WTC11 (cell line): Measurements from ENCODE around the gene CFAP100. TPM values are rescaled to one million over a fixed set of nuclear protein-coding genes. Genes with fewer than 3 reads are reported as not detected.
A peak's percentile ranks its signal among the peaks of the same experiment; 100 is the strongest.

Source experiments
- ATAC-seq: fragments of 200-7000 bp; cut with Tn5 transposase; 2 replicates; pipeline ENCODE4 v1.10.0; 2021; ENCODE audit warnings: mild to moderate bottlenecking, moderate library complexity
- CTCF ChIA-PET: fragments of 300-600 bp; sonication (Branson Sonifier 250); formaldehyde crosslinking; loops from one replicate; lab custom pipeline; 2021; ENCODE audit warnings: antibody characterized with exemption; lab: Charles Lee
- POLR2A ChIA-PET: fragments of 350-600 bp; sonication (Branson Sonifier 250); formaldehyde crosslinking; loops from one replicate; lab custom pipeline; 2021; ENCODE audit warnings: antibody characterized with exemption; lab: Charles Lee
- DNase-seq: peaks from one replicate; pipeline ENCODE4 v3.0.0; 2021; ENCODE audit warnings: low spot score
- H3K27ac Mint-ChIP-seq: 2 replicates; pipeline ENCODE4 v1.8.0; 2021; ENCODE audit warnings: mixed read lengths
- H3K27me3 Mint-ChIP-seq: 2 replicates; pipeline ENCODE4 v1.8.0; 2021; ENCODE audit warnings: low read depth, mild to moderate bottlenecking, moderate library complexity, mixed read lengths
- H3K36me3 Mint-ChIP-seq: 2 replicates; pipeline ENCODE4 v1.8.0; 2021; ENCODE audit warnings: mixed read lengths
- H3K4me1 Mint-ChIP-seq: 2 replicates; pipeline ENCODE4 v1.8.0; 2022; ENCODE audit warnings: mixed read lengths
- H3K4me3 Mint-ChIP-seq: 2 replicates; pipeline ENCODE4 v1.8.0; 2021; ENCODE audit warnings: mild to moderate bottlenecking, moderate library complexity, mixed read lengths
- H3K9me3 Mint-ChIP-seq: 2 replicates; pipeline ENCODE4 v1.8.0; 2021; ENCODE audit warnings: mixed read lengths
- ATF1 ChIP-seq: sonication (generic); formaldehyde crosslinking; IDR thresholded peaks from 2 replicates; pipeline ENCODE4 v1.8.1; 2023; ENCODE audit warnings: mild to moderate bottlenecking, moderate library complexity, missing genetic modification reagents
- E2F4 ChIP-seq: sonication (generic); formaldehyde crosslinking; IDR thresholded peaks from 2 replicates; pipeline ENCODE4 v1.8.1; 2022; ENCODE audit warnings: low read depth, mild to moderate bottlenecking, moderate library complexity, missing genetic modification reagents, borderline replicate concordance
- ELF4 ChIP-seq: sonication (generic); formaldehyde crosslinking; IDR thresholded peaks from 2 replicates; pipeline ENCODE4 v1.8.1; 2022; ENCODE audit warnings: low read depth, mild to moderate bottlenecking, moderate library complexity, missing genetic modification reagents
- EMX1 ChIP-seq: fragments of 250-450 bp; sonication (Bioruptor Pico); IDR thresholded peaks from 2 replicates; pipeline ENCODE4 v1.8.0; 2021; ENCODE audit warnings: mild to moderate bottlenecking
- GABPB1 ChIP-seq: sonication (generic); formaldehyde crosslinking; IDR thresholded peaks from 2 replicates; pipeline ENCODE4 v1.8.1; 2023; ENCODE audit warnings: mild to moderate bottlenecking, missing genetic modification reagents
- IRF1 ChIP-seq: sonication (generic); formaldehyde crosslinking; IDR thresholded peaks from 2 replicates; pipeline ENCODE4 v1.8.0; 2023; ENCODE audit warnings: missing genetic modification reagents
- IRF2 ChIP-seq: sonication (generic); formaldehyde crosslinking; IDR thresholded peaks from 2 replicates; pipeline ENCODE4 v1.8.0; 2022; ENCODE audit warnings: low read depth, missing genetic modification reagents, borderline replicate concordance
- KAT7 ChIP-seq: sonication (generic); formaldehyde crosslinking; IDR thresholded peaks from 2 replicates; pipeline ENCODE4 v1.8.1; 2023; ENCODE audit warnings: missing genetic modification reagents, mild to moderate bottlenecking, borderline replicate concordance
- PREB ChIP-seq: sonication (generic); formaldehyde crosslinking; IDR thresholded peaks from 2 replicates; pipeline ENCODE4 v1.8.1; 2022; ENCODE audit warnings: mild to moderate bottlenecking, missing genetic modification reagents, moderate library complexity, borderline replicate concordance
- SMAD4 ChIP-seq: sonication (generic); formaldehyde crosslinking; IDR thresholded peaks from 2 replicates; pipeline ENCODE4 v1.8.0; 2022; ENCODE audit warnings: mild to moderate bottlenecking, missing genetic modification reagents
- STAT6 ChIP-seq: sonication (generic); formaldehyde crosslinking; conservative IDR thresholded peaks from 2 replicates; pipeline ENCODE4 v1.8.1; 2023; ENCODE audit warnings: mild to moderate bottlenecking, low read depth, missing genetic modification reagents, moderate library complexity
- TEAD4 ChIP-seq: sonication (generic); formaldehyde crosslinking; IDR thresholded peaks from 2 replicates; pipeline ENCODE4 v1.8.0; 2022; ENCODE audit warnings: mild to moderate bottlenecking, missing genetic modification reagents
- ZNF281 ChIP-seq: sonication (generic); formaldehyde crosslinking; IDR thresholded peaks from 2 replicates; pipeline ENCODE4 v1.8.0; 2023; ENCODE audit warnings: mild to moderate bottlenecking, missing genetic modification reagents
- ZNF317 ChIP-seq: sonication (generic); formaldehyde crosslinking; IDR thresholded peaks from 2 replicates; pipeline ENCODE4 v1.8.1; 2023; ENCODE audit warnings: low read depth, mild to moderate bottlenecking, moderate library complexity, missing genetic modification reagents, borderline replicate concordance
- ZNF416 ChIP-seq: fragments of 250-450 bp; sonication (Bioruptor Pico); IDR thresholded peaks from 2 replicates; pipeline ENCODE4 v1.9.0; 2021; ENCODE audit warnings: mild to moderate bottlenecking, inconsistent platforms
- total RNA-seq: library from RNA; stranded (reverse); gene quantifications from 3 replicates; pipeline ENCODE4 v1.2.3, GENCODE V29; 2021

Gene CFAP100
- total RNA-seq, 1 experiment from 2014 or later = not detected

- no peak for TF ChIP-seq ZNF317 (CRISPR knock-in tag)
- no peak for TF ChIP-seq ZNF416 (CRISPR knock-in tag)
- TF ChIP-seq STAT6 (CRISPR knock-in tag) = no peak
- TF ChIP-seq GABPB1 (CRISPR knock-in tag) = no peak
- TF ChIP-seq TEAD4 = no peak
- TF ChIP-seq EMX1 = no peak
- TF ChIP-seq ZNF281 = no peak
- TF ChIP-seq SMAD4 (CRISPR knock-in tag) = no peak
- DNase-seq (no peak), ATAC-seq (no peak)
- Mint-ChIP-seq H3K27ac (no peak overlapping the region), H3K27me3 (no peaks in the 10 kb centered on the region), H3K36me3 (peaks cover 53% of the 10 kb centered on the region), H3K4me3 (no peak overlapping the region), H3K9me3 (no peaks in the 10 kb centered on the region), H3K4me1 (no peaks in the 10 kb centered on the region)
- CTCF ChIA-PET = no interaction called here
- POLR2A ChIA-PET = no interaction called here
Measured at GRCh38 chr3:126454025-126454424, 59.3 kb downstream of the CFAP100 start.

GRCh38 chr3:126454437-126455198 is 59.9 kb downstream of the CFAP100 start:
- POLR2A ChIA-PET = no interaction called here
- peaks cover 59% of the 10 kb centered on the region for H3K36me3 Mint-ChIP-seq
- TF ChIP-seq ELF4 (CRISPR knock-in tag) = no peak
- no peaks in the 10 kb centered on the region for H3K4me1 Mint-ChIP-seq
- no peak overlapping the region for H3K4me3 Mint-ChIP-seq
- DNase-seq (no peak), ATAC-seq (no peak)
- no peak overlapping the region for H3K27ac Mint-ChIP-seq
- H3K27me3 Mint-ChIP-seq = no peaks in the 10 kb centered on the region
- CTCF ChIA-PET = no interaction called here
- H3K9me3 Mint-ChIP-seq = no peaks in the 10 kb centered on the region

GRCh38 chr3:126456211-126456610 is 61.5 kb downstream of the CFAP100 start:
- Mint-ChIP-seq H3K27me3 (no peaks in the 10 kb centered on the region), H3K27ac (0 out of 2 replicates have a peak overlapping the region, but pooled peaks have one; percentile 19), H3K9me3 (no peaks in the 10 kb centered on the region), H3K4me3 (no peak overlapping the region), H3K36me3 (peaks cover 66% of the 10 kb centered on the region), H3K4me1 (no peaks in the 10 kb centered on the region)
- no peak for ATAC-seq
- ChIA-PET POLR2A (interaction anchor here (0.7 to 1.2 kb wide), 2 partner anchors 19 to 60 kb away, joined by 3 to 4 read pairs; partner anchors contain the start of gene ZXDC), CTCF (no interaction called here)
- DNase-seq = peak; percentile 4
- no peak for TF ChIP-seq ATF1 (CRISPR knock-in tag)
- TF ChIP-seq STAT6 (CRISPR knock-in tag) = no peak
- no peak for TF ChIP-seq IRF2
- no peak for TF ChIP-seq E2F4 (CRISPR knock-in tag)
- no peak for TF ChIP-seq ELF4 (CRISPR knock-in tag)
- TF ChIP-seq IRF1 (CRISPR knock-in tag) = no peak
- TF ChIP-seq PREB (CRISPR knock-in tag) = no peak
- no peak for TF ChIP-seq KAT7
